ENCODE data around the gene LRRC43.

GRCh38 chr12:122168492-122168891 is 14.4 kb upstream of the LRRC43 start:
- no peak for TF ChIP-seq EZH2phosphoT487 (IDR thresholded peaks at IDR 0.05)
- no peak for TF ChIP-seq CTCF (IDR thresholded peaks at IDR 0.05)

Data from neural progenitor cell (in vitro differentiated cells).